Endothelial cell of umbilical vein (primary cell): ENCODE measurements around the gene ATP11B. TPM values are rescaled to one million over a fixed set of nuclear protein-coding genes. Genes with fewer than 3 reads are reported as not detected.

Source experiments
- BruUV-seq: library from RNA; stranded (reverse); fragments of 400-500 nt; replicated peaks from 2 replicates; lab custom pipeline; 2021; lab: Mats Ljungman, UMichigan
- CTCF ChIA-PET: fragments of 300-600, 350-600 bp; sonication (Branson Sonifier 250); formaldehyde crosslinking; loops from one replicate; lab custom pipeline; 2021; ENCODE audit warnings: antibody characterized with exemption, inconsistent platforms; lab: Charles Lee
- POLR2A ChIA-PET: fragments of 300-600, 350-600 bp; sonication (Branson Sonifier 250); formaldehyde crosslinking; loops from one replicate; lab custom pipeline; 2021; ENCODE audit warnings: antibody characterized with exemption, inconsistent platforms; lab: Charles Lee
- DNase-seq: peaks from one replicate; pipeline ENCODE4 v3.0.0-alpha.2; 2011; ENCODE audit warnings: low read depth, low spot score
- FAIRE-seq: peaks from 2 replicates; lab custom pipeline; 2011; peaks lifted over from hg19 to GRCh38; lab: Jason Lieb, UNC
- H2AFZ ChIP-seq: 2 replicates; pipeline ENCODE4 v1.6.0; 2012; ENCODE audit warnings: low read depth, low read length, control low read depth, inconsistent platforms
- H3K27ac ChIP-seq: 2 replicates; pipeline ENCODE4 v1.5.1; 2011; ENCODE audit warnings: low read depth, mild to moderate bottlenecking, control low read depth, low read length, moderate library complexity; ENCODE audit not compliant: insufficient read depth
- H3K27me3 ChIP-seq, 2 experiments: 2 replicates each; pipeline versions ENCODE4 v1.6.0 to v1.6.1; 2011; ENCODE audit warnings: low read length in 2 of 2, mixed read lengths in 1 of 2; ENCODE audit not compliant: control insufficient read depth in 2 of 2, insufficient read depth in 2 of 2
- H3K36me3 ChIP-seq, 2 experiments: 2 replicates in 1 of 2; 3 replicates in 1 of 2; pipeline ENCODE4 v1.5.1; 2011; ENCODE audit warnings: low read length in 2 of 2, mild to moderate bottlenecking in 1 of 2, moderate library complexity in 1 of 2; ENCODE audit not compliant: control insufficient read depth in 2 of 2, insufficient read depth in 2 of 2; ENCODE audit errors: extremely low read depth in 1 of 2
- H3K4me1 ChIP-seq: 3 replicates; pipeline ENCODE4 v1.5.1; 2011; ENCODE audit warnings: mild to moderate bottlenecking, low read length; ENCODE audit not compliant: control insufficient read depth, insufficient read depth; ENCODE audit errors: extremely low read depth
- H3K4me2 ChIP-seq: 2 replicates; pipeline ENCODE4 v1.6.1; 2011; ENCODE audit warnings: low read length, control low read depth, mixed read lengths; ENCODE audit not compliant: insufficient read depth
- H3K4me3 ChIP-seq, 3 experiments: fragments of 200-600 bp in 1 of 3; sonication (generic), shearing (Covaris generic) in 1 of 3; replicated peaks in 1 of 3; 2 replicates each; pipeline ENCODE4 v1.5.1; 2011 to 2016; ENCODE audit warnings: control low read depth in 3 of 3, low read length in 3 of 3, mild to moderate bottlenecking in 2 of 3, inconsistent platforms in 1 of 3, low read depth in 1 of 3, moderate library complexity in 1 of 3; ENCODE audit not compliant: insufficient read depth in 1 of 3
- H3K79me2 ChIP-seq: 2 replicates; pipeline ENCODE4 v1.6.0; 2012; ENCODE audit warnings: low read length, inconsistent platforms; ENCODE audit not compliant: control insufficient read depth, insufficient read depth
- H3K9ac ChIP-seq: replicated peaks from 2 replicates; pipeline ENCODE3; 2011; ENCODE audit warnings: low read length, control low read depth; ENCODE audit not compliant: insufficient read depth; ENCODE audit errors: extremely low read depth
- H3K9me1 ChIP-seq: replicated peaks from 3 replicates; pipeline ENCODE4 v1.6.0; 2011; ENCODE audit warnings: mild to moderate bottlenecking, low read length; ENCODE audit not compliant: control insufficient read depth, insufficient read depth; ENCODE audit errors: extremely low read depth
- H3K9me3 ChIP-seq: replicated peaks from 2 replicates; pipeline ENCODE4 v1.5.1; 2012; ENCODE audit warnings: low read length, inconsistent platforms; ENCODE audit not compliant: control insufficient read depth, insufficient read depth
- H4K20me1 ChIP-seq: replicated peaks from 2 replicates; pipeline ENCODE3; 2011; ENCODE audit warnings: mild to moderate bottlenecking, low read length; ENCODE audit not compliant: control insufficient read depth, insufficient read depth; ENCODE audit errors: extremely low read depth
- EZH2 ChIP-seq: IDR thresholded peaks from 2 replicates; pipeline ENCODE4 v1.6.1; 2012; ENCODE audit warnings: borderline replicate concordance, low read depth, mild to moderate bottlenecking, moderate library complexity, low read length, inconsistent platforms; ENCODE audit not compliant: severe bottlenecking
- FOS ChIP-seq: IDR thresholded peaks from 2 replicates; pipeline ENCODE4 v1.6.1; 2011; ENCODE audit warnings: mild to moderate bottlenecking, low read length, moderate library complexity, borderline replicate concordance; ENCODE audit not compliant: insufficient read depth
- GATA2 ChIP-seq: IDR thresholded peaks from 2 replicates; pipeline ENCODE4 v1.7.0; 2011; ENCODE audit warnings: low read depth, mild to moderate bottlenecking, moderate library complexity, mixed read lengths, low read length; ENCODE audit not compliant: insufficient read length, insufficient read depth
- JUN ChIP-seq: IDR thresholded peaks from 2 replicates; pipeline ENCODE4 v1.6.1; 2011; ENCODE audit warnings: borderline replicate concordance, low read depth; ENCODE audit not compliant: insufficient read length, insufficient read depth
- MAX ChIP-seq: IDR thresholded peaks from 2 replicates; pipeline ENCODE4 v1.6.1; 2011; ENCODE audit not compliant: insufficient read depth, insufficient read length
- MYC ChIP-seq: IDR thresholded peaks from one replicate; pipeline ENCODE4 v1.6.1; 2011; ENCODE audit warnings: mild to moderate bottlenecking, low read depth, low read length
- POLR2A ChIP-seq: IDR thresholded peaks from 2 replicates; pipeline ENCODE4 v1.6.1; 2012; ENCODE audit warnings: low read depth, mild to moderate bottlenecking, control low read depth, low read length
- POLR2AphosphoS5 ChIP-seq: IDR thresholded peaks from 2 replicates; pipeline ENCODE4 v1.6.1; 2012; ENCODE audit warnings: low read depth, mild to moderate bottlenecking, control low read depth, low read length, moderate library complexity; ENCODE audit not compliant: insufficient read depth
- dilution Hi-C: fragments of 300-500 bp; cut with MboI; formaldehyde crosslinking; loops from one replicate; pipeline ENCODE4 v1.15.0; 2019; ENCODE audit warnings: low sequenced_read_pairs; ENCODE audit not compliant: extremely low pct_ligation_motif_present
- intact Hi-C: fragments of 100-400 bp; cut with micrococcal nuclease; formaldehyde crosslinking; loops from one replicate; pipeline ENCODE4 v1.10.0; 2022
- polyA plus RNA-seq, 4 experiments: library from polyadenylated mRNA; depleted of rRNA in 3 of 4; stranded (reverse) in 3 of 4; unstranded in 1 of 4; fragments of >200 nt; gene quantifications; 2 replicates each; pipeline versions ENCODE4 v1.2.1 to v1.2.3, GENCODE V29; 2011 to 2012; ENCODE audit warnings: missing spikeins in 1 of 4
- total RNA-seq: library from RNA; stranded (reverse); gene quantifications from 2 replicates; pipeline ENCODE4 v1.2.3, GENCODE V29; 2021
- TF ChIP-seq, protein P1 (sequence below), 2 donors: IDR thresholded peaks; 1 replicate in 1 of 2; 2 replicates in 1 of 2; pipeline ENCODE4 v1.5.1; 2011; ENCODE audit warnings: low read length in 2 of 2, mild to moderate bottlenecking in 2 of 2, moderate library complexity in 2 of 2, control low read depth in 1 of 2, inconsistent platforms in 1 of 2, low read depth in 1 of 2; ENCODE audit not compliant: insufficient read depth in 1 of 2; ENCODE audit errors: extremely low read depth in 1 of 2

ATP11B gene
- total and polyA plus RNA-seq, 2 donors (not counting 3 experiments of a cell fraction or from before 2014, with no cell fraction given) = 10.1 to 49.3 TPM

GRCh38 chr3:182812123-182812522 lies 18.8 kb downstream of the ATP11B start:
- Histone ChIP-seq H3K4me1 (peaks cover 14% of the 10 kb centered on the region), H2AFZ (no peak overlapping the region), H3K4me3 (no peak overlapping the region), H3K27ac (no peak overlapping the region), H3K4me2 (no peak overlapping the region), H3K79me2 (peaks cover 68% of the 10 kb centered on the region), H3K9me3 (no peaks in the 10 kb centered on the region), H4K20me1 (peaks cover 6% of the 10 kb centered on the region), H3K27me3 (no peaks in the 10 kb centered on the region), H3K36me3 (no peaks in the 10 kb centered on the region), H3K9ac (no peak overlapping the region), H3K9me1 (no peaks in the 10 kb centered on the region)
- ChIA-PET CTCF (interaction anchor here (1.5 kb wide), 1 partner anchor 96 kb away, joined by 4 read pairs; no protein-coding TSS in a partner anchor), POLR2A (no interaction called here)
- intact Hi-C loops (no loop called here), dilution Hi-C loops (no loop called here)
- no peak for TF ChIP-seq POLR2A
- TF ChIP-seq, protein P1, sequence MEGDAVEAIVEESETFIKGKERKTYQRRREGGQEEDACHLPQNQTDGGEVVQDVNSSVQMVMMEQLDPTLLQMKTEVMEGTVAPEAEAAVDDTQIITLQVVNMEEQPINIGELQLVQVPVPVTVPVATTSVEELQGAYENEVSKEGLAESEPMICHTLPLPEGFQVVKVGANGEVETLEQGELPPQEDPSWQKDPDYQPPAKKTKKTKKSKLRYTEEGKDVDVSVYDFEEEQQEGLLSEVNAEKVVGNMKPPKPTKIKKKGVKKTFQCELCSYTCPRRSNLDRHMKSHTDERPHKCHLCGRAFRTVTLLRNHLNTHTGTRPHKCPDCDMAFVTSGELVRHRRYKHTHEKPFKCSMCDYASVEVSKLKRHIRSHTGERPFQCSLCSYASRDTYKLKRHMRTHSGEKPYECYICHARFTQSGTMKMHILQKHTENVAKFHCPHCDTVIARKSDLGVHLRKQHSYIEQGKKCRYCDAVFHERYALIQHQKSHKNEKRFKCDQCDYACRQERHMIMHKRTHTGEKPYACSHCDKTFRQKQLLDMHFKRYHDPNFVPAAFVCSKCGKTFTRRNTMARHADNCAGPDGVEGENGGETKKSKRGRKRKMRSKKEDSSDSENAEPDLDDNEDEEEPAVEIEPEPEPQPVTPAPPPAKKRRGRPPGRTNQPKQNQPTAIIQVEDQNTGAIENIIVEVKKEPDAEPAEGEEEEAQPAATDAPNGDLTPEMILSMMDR (IDR thresholded peaks at IDR 0.05; ENCODE audit: extremely low read depth in 1 of 2, insufficient read depth in 1 of 2, low read depth in 1 of 2, low read length in 2 of 2) = no peak
- TF ChIP-seq GATA2 = no peak
- TF ChIP-seq MAX = no peak
- no peak for TF ChIP-seq FOS
- TF ChIP-seq MYC = no peak
- no peak for TF ChIP-seq JUN
- TF ChIP-seq EZH2 = no peak
- no peak for TF ChIP-seq POLR2AphosphoS5
- no peak for DNase-seq
- FAIRE-seq = no peak
- no TSS peak for BruUV-seq
